ENCODE data around the gene SYNDIG1. TPM values are rescaled to one million over a fixed set of nuclear protein-coding genes. Genes with fewer than 3 reads are reported as not detected.

The SYNDIG1 gene
- polyA plus RNA-seq, 2 of the 4 experiments (the other 2 are of a cell fraction), result 0.96 to 2.6 TPM

DNA sequence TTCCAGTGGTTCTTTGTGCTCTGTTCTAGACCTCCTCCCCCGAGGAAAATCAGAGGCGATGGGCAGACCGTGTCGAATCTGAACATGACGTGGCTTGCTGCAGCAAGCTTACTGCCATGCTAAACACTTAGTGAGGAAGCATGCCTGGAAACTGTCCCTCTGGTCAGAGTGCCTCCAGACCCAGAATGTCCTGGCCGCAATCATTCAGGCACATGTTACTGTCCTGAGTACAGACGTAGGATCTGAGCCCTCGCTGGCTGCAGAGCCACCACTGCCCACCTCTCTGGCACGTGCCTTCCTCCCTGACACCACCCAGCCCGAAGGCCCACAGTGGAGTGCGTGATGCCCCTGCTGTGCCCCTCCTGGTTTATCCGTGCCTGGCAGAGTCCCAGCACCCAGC lies 163.6 kb downstream of the SYNDIG1 start:
- 98% methylated on average over 11 of the region's 12 CpGs for WGBS (ENCODE audit: missing lambda C conversion rate)
- ChIA-PET CTCF (interaction anchor here (1.0 to 3.1 kb wide), 2 partner anchors 9 to 13 kb away, joined by 3 to 13 read pairs; no protein-coding TSS in a partner anchor), POLR2A (no interaction called here)
- H3K4me2 ChIP-seq, result no peak overlapping the region
- H3K9me3 ChIP-seq, result no peaks in the 10 kb centered on the region; the same call in 2 of the 3 replicates
- DNase-seq (ENCODE audit: low read depth in 1 of 2, low spot score in 1 of 2), result no peak
- TF ChIP-seq RFX5 (IDR thresholded peaks at IDR 0.05) (no peak), PHF8 (IDR thresholded peaks at IDR 0.05; ENCODE audit: borderline replicate concordance, low read depth) (no peak), KDM5A (IDR thresholded peaks at IDR 0.05) (no peak), ZFP36 (IDR thresholded peaks at IDR 0.05; ENCODE audit: borderline replicate concordance, partially characterized antibody) (no peak), RCOR1 (IDR thresholded peaks at IDR 0.05; ENCODE audit: low read depth, low read length) (no peak)
- TF ChIP-seq, protein P1, sequence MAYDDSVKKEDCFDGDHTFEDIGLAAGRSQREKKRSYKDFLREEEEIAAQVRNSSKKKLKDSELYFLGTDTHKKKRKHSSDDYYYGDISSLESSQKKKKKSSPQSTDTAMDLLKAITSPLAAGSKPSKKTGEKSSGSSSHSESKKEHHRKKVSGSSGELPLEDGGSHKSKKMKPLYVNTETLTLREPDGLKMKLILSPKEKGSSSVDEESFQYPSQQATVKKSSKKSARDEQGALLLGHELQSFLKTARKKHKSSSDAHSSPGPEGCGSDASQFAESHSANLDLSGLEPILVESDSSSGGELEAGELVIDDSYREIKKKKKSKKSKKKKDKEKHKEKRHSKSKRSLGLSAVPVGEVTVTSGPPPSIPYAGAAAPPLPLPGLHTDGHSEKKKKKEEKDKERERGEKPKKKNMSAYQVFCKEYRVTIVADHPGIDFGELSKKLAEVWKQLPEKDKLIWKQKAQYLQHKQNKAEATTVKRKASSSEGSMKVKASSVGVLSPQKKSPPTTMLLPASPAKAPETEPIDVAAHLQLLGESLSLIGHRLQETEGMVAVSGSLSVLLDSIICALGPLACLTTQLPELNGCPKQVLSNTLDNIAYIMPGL (CRISPR knock-in tag; IDR thresholded peaks at IDR 0.05; ENCODE audit: borderline replicate concordance), result no peak
- TF ChIP-seq, protein P2, sequence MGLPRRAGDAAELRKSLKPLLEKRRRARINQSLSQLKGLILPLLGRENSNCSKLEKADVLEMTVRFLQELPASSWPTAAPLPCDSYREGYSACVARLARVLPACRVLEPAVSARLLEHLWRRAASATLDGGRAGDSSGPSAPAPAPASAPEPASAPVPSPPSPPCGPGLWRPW (IDR thresholded peaks at IDR 0.05), result no peak
- TF ChIP-seq, protein P3, sequence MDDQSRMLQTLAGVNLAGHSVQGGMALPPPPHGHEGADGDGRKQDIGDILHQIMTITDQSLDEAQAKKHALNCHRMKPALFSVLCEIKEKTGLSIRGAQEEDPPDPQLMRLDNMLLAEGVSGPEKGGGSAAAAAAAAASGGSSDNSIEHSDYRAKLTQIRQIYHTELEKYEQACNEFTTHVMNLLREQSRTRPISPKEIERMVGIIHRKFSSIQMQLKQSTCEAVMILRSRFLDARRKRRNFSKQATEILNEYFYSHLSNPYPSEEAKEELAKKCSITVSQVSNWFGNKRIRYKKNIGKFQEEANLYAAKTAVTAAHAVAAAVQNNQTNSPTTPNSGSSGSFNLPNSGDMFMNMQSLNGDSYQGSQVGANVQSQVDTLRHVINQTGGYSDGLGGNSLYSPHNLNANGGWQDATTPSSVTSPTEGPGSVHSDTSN (IDR thresholded peaks at IDR 0.05), result no peak
- TF ChIP-seq, protein P4, sequence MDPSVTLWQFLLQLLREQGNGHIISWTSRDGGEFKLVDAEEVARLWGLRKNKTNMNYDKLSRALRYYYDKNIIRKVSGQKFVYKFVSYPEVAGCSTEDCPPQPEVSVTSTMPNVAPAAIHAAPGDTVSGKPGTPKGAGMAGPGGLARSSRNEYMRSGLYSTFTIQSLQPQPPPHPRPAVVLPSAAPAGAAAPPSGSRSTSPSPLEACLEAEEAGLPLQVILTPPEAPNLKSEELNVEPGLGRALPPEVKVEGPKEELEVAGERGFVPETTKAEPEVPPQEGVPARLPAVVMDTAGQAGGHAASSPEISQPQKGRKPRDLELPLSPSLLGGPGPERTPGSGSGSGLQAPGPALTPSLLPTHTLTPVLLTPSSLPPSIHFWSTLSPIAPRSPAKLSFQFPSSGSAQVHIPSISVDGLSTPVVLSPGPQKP (IDR thresholded peaks at IDR 0.05; ENCODE audit: low read depth, low read length), result no peak
- TF ChIP-seq, protein P5, sequence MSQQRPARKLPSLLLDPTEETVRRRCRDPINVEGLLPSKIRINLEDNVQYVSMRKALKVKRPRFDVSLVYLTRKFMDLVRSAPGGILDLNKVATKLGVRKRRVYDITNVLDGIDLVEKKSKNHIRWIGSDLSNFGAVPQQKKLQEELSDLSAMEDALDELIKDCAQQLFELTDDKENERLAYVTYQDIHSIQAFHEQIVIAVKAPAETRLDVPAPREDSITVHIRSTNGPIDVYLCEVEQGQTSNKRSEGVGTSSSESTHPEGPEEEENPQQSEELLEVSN (IDR thresholded peaks at IDR 0.05; ENCODE audit: borderline replicate concordance, low read depth), result no peak
- H3K4me1 ChIP-seq, result peaks cover 22% of the 10 kb centered on the region
- ATAC-seq, result no peak
- peak overlapping the region; percentile 90 to 92 for H3K27ac ChIP-seq
- no peak overlapping the region for H3K4me3 ChIP-seq
- FAIRE-seq, result no peak

DNA sequence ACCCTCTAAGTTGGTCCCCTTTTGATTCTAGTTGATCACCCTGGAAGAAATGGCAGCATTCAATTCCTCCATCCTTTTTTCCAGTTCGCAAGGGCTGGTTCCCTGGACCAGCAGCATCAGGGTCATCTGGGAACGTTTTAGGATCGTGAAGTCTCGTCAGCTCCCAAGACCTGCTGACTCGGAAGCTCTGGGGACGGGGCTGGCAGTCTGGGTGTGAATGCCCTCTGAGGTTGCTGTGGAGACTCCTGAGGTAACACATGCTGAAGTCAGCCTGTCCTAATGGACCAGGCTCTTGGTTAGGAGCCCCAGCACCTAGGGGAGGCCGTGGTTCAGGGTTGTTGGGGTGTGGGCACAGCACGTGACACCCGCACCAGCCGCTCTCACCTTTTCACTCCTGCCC lies 164.1 kb downstream of the SYNDIG1 start:
- TF ChIP-seq NR3C1 (IDR thresholded peaks at IDR 0.05), result no peak
- TF ChIP-seq TFCP2L1 (CRISPR knock-in tag; IDR thresholded peaks at IDR 0.05), result no peak
- ChIA-PET POLR2A (no interaction called here), CTCF (interaction anchor here (1.0 to 3.1 kb wide), 4 partner anchors 9 to 147 kb away, joined by 3 to 13 read pairs (median 7); no protein-coding TSS in a partner anchor)
- 93% methylated on average over 10 of the region's 10 CpGs for WGBS (ENCODE audit: missing lambda C conversion rate)
- Histone ChIP-seq H3K4me3 (no peak overlapping the region), H3K4me2 (no peak overlapping the region), H3K4me1 (peaks cover 22% of the 10 kb centered on the region), H3K27ac (peak overlapping the region; percentile 90 to 92), H3K9me3 (no peaks in the 10 kb centered on the region; the same call in 2 of the 3 replicates)
- no peak for DNase-seq (ENCODE audit: low read depth in 1 of 2, low spot score in 1 of 2)
- no peak for FAIRE-seq
- ATAC-seq, result no peak

DNA sequence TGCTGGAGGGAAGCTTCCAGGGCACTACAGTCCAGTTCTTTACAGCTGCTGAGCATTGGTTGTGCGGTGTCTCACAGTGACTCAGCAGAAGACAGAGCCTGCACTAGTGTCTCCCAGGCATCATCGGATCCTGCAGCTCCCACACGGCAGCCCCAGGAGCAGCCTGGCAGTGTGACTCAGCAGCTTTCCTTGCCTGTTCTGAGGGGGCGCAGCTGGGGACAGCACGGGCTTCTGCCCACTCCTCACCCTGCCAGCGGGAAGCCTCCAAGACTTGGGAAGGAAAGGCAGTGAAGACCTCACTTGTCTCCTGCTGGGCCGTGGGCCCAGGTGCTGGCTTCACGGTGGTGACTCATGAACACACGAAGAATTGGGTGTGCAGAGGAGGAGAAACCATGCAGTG lies 165.4 kb downstream of the SYNDIG1 start:
- Histone ChIP-seq H3K4me3 (no peak overlapping the region), H3K9me3 (no peaks in the 10 kb centered on the region; the same call in 2 of the 3 replicates), H3K4me1 (peaks cover 22% of the 10 kb centered on the region), H3K27ac (peak overlapping the region; percentile 90 to 92), H3K4me2 (peak overlapping the region; percentile 69)
- 6% methylated on average over 9 of the region's 9 CpGs for WGBS (ENCODE audit: missing lambda C conversion rate)
- ATAC-seq (peak; percentile 98 to 99), FAIRE-seq (peak; percentile 92), DNase-seq (ENCODE audit: low read depth in 1 of 2, low spot score in 1 of 2) (peak; percentile 91 to 94)
- POLR2A ChIA-PET, result interaction anchor here (0.8 to 1.1 kb wide), 3 partner anchors 17 to 167 kb away, joined by 3 read pairs; no protein-coding TSS in a partner anchor
- CTCF ChIA-PET, result interaction anchor here (0.8 to 3.1 kb wide), 9 partner anchors 11 to 282 kb away, joined by 3 to 13 read pairs (median 4); no protein-coding TSS in a partner anchor
- TF ChIP-seq PHF8 (IDR thresholded peaks at IDR 0.05; ENCODE audit: borderline replicate concordance, low read depth) (no peak), EHMT2 (IDR thresholded peaks at IDR 0.05; ENCODE audit: low read depth) (no peak), HOXB13 (CRISPR knock-in tag; IDR thresholded peaks at IDR 0.05; ENCODE audit: low read depth) (peak; percentile 80), NR3C1 (IDR thresholded peaks at IDR 0.05) (no peak), KDM1A (IDR thresholded peaks at IDR 0.05; ENCODE audit: low read depth) (no peak), HDAC2 (IDR thresholded peaks at IDR 0.05) (no peak), CHD2 (IDR thresholded peaks at IDR 0.05; ENCODE audit: low read length, partially characterized antibody) (no peak), HOXB5 (CRISPR knock-in tag; IDR thresholded peaks at IDR 0.05) (0 out of 2 replicates have a peak, but pooled peaks have one; percentile 61), FOSB (CRISPR knock-in tag; IDR thresholded peaks at IDR 0.05) (no peak), ESRRA (IDR thresholded peaks at IDR 0.05; ENCODE audit: borderline replicate concordance, low read length) (no peak), RARB (CRISPR knock-in tag; IDR thresholded peaks at IDR 0.05) (no peak), ZFP36 (IDR thresholded peaks at IDR 0.05; ENCODE audit: borderline replicate concordance, partially characterized antibody) (no peak), TP53 (CRISPR knock-in tag; IDR thresholded peaks at IDR 0.05) (no peak; the same call in 1 of the 2 replicates)
- TF ChIP-seq, protein P6, sequence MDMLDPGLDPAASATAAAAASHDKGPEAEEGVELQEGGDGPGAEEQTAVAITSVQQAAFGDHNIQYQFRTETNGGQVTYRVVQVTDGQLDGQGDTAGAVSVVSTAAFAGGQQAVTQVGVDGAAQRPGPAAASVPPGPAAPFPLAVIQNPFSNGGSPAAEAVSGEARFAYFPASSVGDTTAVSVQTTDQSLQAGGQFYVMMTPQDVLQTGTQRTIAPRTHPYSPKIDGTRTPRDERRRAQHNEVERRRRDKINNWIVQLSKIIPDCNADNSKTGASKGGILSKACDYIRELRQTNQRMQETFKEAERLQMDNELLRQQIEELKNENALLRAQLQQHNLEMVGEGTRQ (IDR thresholded peaks at IDR 0.05), result no peak
- TF ChIP-seq, protein P3 (IDR thresholded peaks at IDR 0.05), result no peak
- TF ChIP-seq, protein P7, sequence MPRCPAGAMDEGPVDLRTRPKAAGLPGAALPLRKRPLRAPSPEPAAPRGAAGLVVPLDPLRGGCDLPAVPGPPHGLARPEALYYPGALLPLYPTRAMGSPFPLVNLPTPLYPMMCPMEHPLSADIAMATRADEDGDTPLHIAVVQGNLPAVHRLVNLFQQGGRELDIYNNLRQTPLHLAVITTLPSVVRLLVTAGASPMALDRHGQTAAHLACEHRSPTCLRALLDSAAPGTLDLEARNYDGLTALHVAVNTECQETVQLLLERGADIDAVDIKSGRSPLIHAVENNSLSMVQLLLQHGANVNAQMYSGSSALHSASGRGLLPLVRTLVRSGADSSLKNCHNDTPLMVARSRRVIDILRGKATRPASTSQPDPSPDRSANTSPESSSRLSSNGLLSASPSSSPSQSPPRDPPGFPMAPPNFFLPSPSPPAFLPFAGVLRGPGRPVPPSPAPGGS (IDR thresholded peaks at IDR 0.05), result no peak
